Mesendoderm (in vitro differentiated cells): ENCODE results near the gene R3HDM1.
"Not testable (repeated sequence)": the region's sequence is repeated elsewhere in the genome, so short reads cannot be mapped to it uniquely, and the experiment has no call there.

Experiments used
- DNase-seq: peaks from one replicate; pipeline ENCODE4 v3.0.0; 2013
- H2AK5ac ChIP-seq: 2 replicates; pipeline ENCODE4 v1.6.1; 2013; ENCODE audit warnings: low read length, inconsistent platforms
- H2BK120ac ChIP-seq: 2 replicates; pipeline ENCODE4 v1.6.1; 2013; ENCODE audit warnings: low read depth, mild to moderate bottlenecking, low read length, moderate library complexity, mixed read lengths
- H2BK15ac ChIP-seq: replicated peaks from 2 replicates; pipeline ENCODE4 v1.6.1; 2013; ENCODE audit warnings: low read depth, mild to moderate bottlenecking, moderate library complexity
- H2BK5ac ChIP-seq: 2 replicates; pipeline ENCODE4 v1.6.1; 2013; ENCODE audit warnings: low read length, inconsistent platforms
- H3K18ac ChIP-seq: 2 replicates; pipeline ENCODE4 v1.6.1; 2013; ENCODE audit warnings: mild to moderate bottlenecking, low read length, mixed read lengths
- H3K23ac ChIP-seq: one replicate; pipeline ENCODE4 v1.6.1; 2013; ENCODE audit warnings: low read length
- H3K27ac ChIP-seq: 2 replicates; pipeline ENCODE4 v1.5.1; 2013; ENCODE audit warnings: low read depth, mild to moderate bottlenecking, inconsistent platforms, low read length, moderate library complexity
- H3K27me3 ChIP-seq: 2 replicates; pipeline ENCODE4 v1.6.1; 2013; ENCODE audit warnings: low read length, control low read depth, mild to moderate bottlenecking, inconsistent platforms; ENCODE audit not compliant: insufficient read depth, poor library complexity
- H3K36me3 ChIP-seq: 2 replicates; pipeline ENCODE4 v1.6.1; 2013; ENCODE audit warnings: low read length, inconsistent platforms; ENCODE audit not compliant: control insufficient read depth, insufficient read depth
- H3K4ac ChIP-seq: one replicate; pipeline ENCODE4 v1.6.1; 2013; ENCODE audit warnings: low read depth, mild to moderate bottlenecking, low read length, moderate library complexity
- H3K4me1 ChIP-seq: 2 replicates; pipeline ENCODE4 v1.6.1; 2013; ENCODE audit warnings: low read depth, low read length, inconsistent platforms; ENCODE audit not compliant: control insufficient read depth
- H3K4me2 ChIP-seq: 2 replicates; pipeline ENCODE4 v1.6.1; 2013; ENCODE audit warnings: low read length
- H3K4me3 ChIP-seq: 2 replicates; pipeline ENCODE4 v1.5.1; 2013; ENCODE audit warnings: mild to moderate bottlenecking, low read length
- H3K56ac ChIP-seq: one replicate; pipeline ENCODE4 v1.6.1; 2013; ENCODE audit warnings: low read length
- H3K79me1 ChIP-seq: 2 replicates; pipeline ENCODE4 v1.6.1; 2013; ENCODE audit warnings: low read length, inconsistent platforms
- H3K79me2 ChIP-seq: 2 replicates; pipeline ENCODE4 v1.6.1; 2013; ENCODE audit warnings: mild to moderate bottlenecking, low read length; ENCODE audit not compliant: control insufficient read depth, insufficient read depth
- H3K9ac ChIP-seq: 2 replicates; pipeline ENCODE4 v1.6.1; 2013; ENCODE audit warnings: low read length, inconsistent platforms
- H4K5ac ChIP-seq: one replicate; pipeline ENCODE4 v1.6.1; 2013; ENCODE audit warnings: low read length
- H4K8ac ChIP-seq: one replicate; pipeline ENCODE4 v1.6.1; 2013; ENCODE audit warnings: low read depth, mild to moderate bottlenecking, control low read depth, low read length, moderate library complexity
- WGBS: extraction: QIAGEN DNeasy Blood & Tissue Kit; methylation state at CpG from one replicate; pipeline ENCODE4 v1.1.7; 2013; ENCODE audit warnings: low lambda C conversion rate, missing lambda C conversion rate; ENCODE audit not compliant: insufficient coverage; ENCODE audit errors: extremely low coverage; 5-methylcytosine and 5-hydroxymethylcytosine counted together

The R3HDM1 gene

GRCh38 chr2:135615404-135615803 is 84.1 kb downstream of the R3HDM1 start:
- no peak overlapping the region for H2BK15ac ChIP-seq

GRCh38 chr2:135617501-135618015 is 86.3 kb downstream of the R3HDM1 start:
- Histone ChIP-seq H3K36me3 (no peaks in the 10 kb centered on the region), H3K18ac (no peak overlapping the region), H3K27me3 (no peaks in the 10 kb centered on the region), H3K4me1 (no peaks in the 10 kb centered on the region), H2BK15ac (no peak overlapping the region), H3K23ac (no peak overlapping the region), H4K5ac (no peak overlapping the region), H3K79me2 (no peaks in the 10 kb centered on the region), H3K56ac (no peak overlapping the region), H3K27ac (no peak overlapping the region), H3K79me1 (no peaks in the 10 kb centered on the region), H4K8ac (no peak overlapping the region), H3K4ac (no peak overlapping the region), H2AK5ac (no peak overlapping the region), H3K9ac (no peak overlapping the region), H3K4me3 (no peak overlapping the region), H3K4me2 (no peak overlapping the region), H2BK120ac (no peak overlapping the region), H2BK5ac (no peak overlapping the region)
- DNase-seq: no peak

More at GRCh38 chr2:135615404-135615803, 84.1 kb downstream of the R3HDM1 start:
- Histone ChIP-seq H3K4me2 (no peak overlapping the region), H3K27ac (no peak overlapping the region), H3K4ac (no peak overlapping the region), H4K5ac (no peak overlapping the region), H2BK120ac (no peak overlapping the region), H3K79me1 (no peaks in the 10 kb centered on the region), H3K36me3 (no peaks in the 10 kb centered on the region), H3K4me1 (no peaks in the 10 kb centered on the region), H3K79me2 (no peaks in the 10 kb centered on the region), H4K8ac (no peak overlapping the region), H3K9ac (no peak overlapping the region), H3K23ac (no peak overlapping the region), H3K18ac (no peak overlapping the region), H2AK5ac (no peak overlapping the region), H3K4me3 (no peak overlapping the region), H3K56ac (no peak overlapping the region), H3K27me3 (no peaks in the 10 kb centered on the region), H2BK5ac (no peak overlapping the region)
- DNase-seq: no peak
- no CpG with 5 or more reads among the region's 3 CpGs for WGBS

- no peak overlapping the region for H3K23ac ChIP-seq
- no peak for DNase-seq
- no peaks in the 10 kb centered on the region for H3K27me3 ChIP-seq
- H2AK5ac ChIP-seq: no peak overlapping the region
- no peak overlapping the region for H3K27ac ChIP-seq
- no CpG with 5 or more reads among the region's 1 CpG for WGBS
- no peak overlapping the region for H3K56ac ChIP-seq
- no peak overlapping the region for H3K9ac ChIP-seq
- H3K18ac ChIP-seq: no peak overlapping the region
- no peak overlapping the region for H3K4me2 ChIP-seq
- no peak overlapping the region for H2BK5ac ChIP-seq
- no peak overlapping the region for H3K4me3 ChIP-seq
- H2BK15ac ChIP-seq: no peak overlapping the region
- no peaks in the 10 kb centered on the region for H3K36me3 ChIP-seq
- H3K4ac ChIP-seq: no peak overlapping the region
- H2BK120ac ChIP-seq: no peak overlapping the region
- H3K4me1 ChIP-seq: no peaks in the 10 kb centered on the region
- no peak overlapping the region for H4K8ac ChIP-seq
- no peaks in the 10 kb centered on the region for H3K79me2 ChIP-seq
- H3K79me1 ChIP-seq: no peaks in the 10 kb centered on the region
- no peak overlapping the region for H4K5ac ChIP-seq
These were observed 88.9 kb downstream of the R3HDM1 start for GRCh38 chr2:135620198-135620597.

GRCh38 chr2:135629520-135629919 is 98.2 kb downstream of the R3HDM1 start:
- no peak for DNase-seq
- Histone ChIP-seq H3K4me3 (no peak overlapping the region), H4K5ac (no peak overlapping the region), H3K9ac (no peak overlapping the region), H2BK5ac (no peak overlapping the region), H2BK120ac (no peak overlapping the region), H3K23ac (no peak overlapping the region), H3K18ac (no peak overlapping the region), H2BK15ac (no peak overlapping the region), H3K4ac (no peak overlapping the region), H3K36me3 (no peaks in the 10 kb centered on the region), H3K4me1 (no peaks in the 10 kb centered on the region), H3K56ac (no peak overlapping the region), H4K8ac (no peak overlapping the region), H3K4me2 (no peak overlapping the region), H3K79me2 (no peaks in the 10 kb centered on the region), H3K27ac (no peak overlapping the region), H3K79me1 (no peaks in the 10 kb centered on the region), H3K27me3 (no peaks in the 10 kb centered on the region), H2AK5ac (no peak overlapping the region)

- H3K4me2 ChIP-seq, H4K8ac ChIP-seq, H4K5ac ChIP-seq, H2BK15ac ChIP-seq, H2BK5ac ChIP-seq, H3K27me3 ChIP-seq, H3K4me1 ChIP-seq, H3K79me2 ChIP-seq, H3K9ac ChIP-seq, H3K18ac ChIP-seq, H3K56ac ChIP-seq, H2AK5ac ChIP-seq, H3K27ac ChIP-seq, DNase-seq, H3K4ac ChIP-seq, H3K4me3 ChIP-seq, H3K79me1 ChIP-seq, H3K36me3 ChIP-seq, H3K23ac ChIP-seq, H2BK120ac ChIP-seq: not testable (repeated sequence)
- no CpG with 5 or more reads among the region's 8 CpGs for WGBS
These were observed 98.8 kb downstream of the R3HDM1 start for GRCh38 chr2:135630034-135630433.

- Histone ChIP-seq H3K79me2 (no peaks in the 10 kb centered on the region), H3K4me1 (no peaks in the 10 kb centered on the region), H3K27me3 (no peaks in the 10 kb centered on the region), H3K36me3 (no peaks in the 10 kb centered on the region), H3K18ac (no peak overlapping the region), H4K8ac (no peak overlapping the region), H2AK5ac (no peak overlapping the region), H2BK15ac (no peak overlapping the region), H4K5ac (no peak overlapping the region), H2BK5ac (no peak overlapping the region), H3K56ac (no peak overlapping the region), H3K27ac (no peak overlapping the region), H3K23ac (no peak overlapping the region), H3K9ac (no peak overlapping the region), H3K79me1 (no peaks in the 10 kb centered on the region), H3K4me3 (no peak overlapping the region), H3K4ac (no peak overlapping the region), H3K4me2 (no peak overlapping the region), H2BK120ac (no peak overlapping the region)
- no peak for DNase-seq
- no CpG with 5 or more reads among the region's 1 CpG for WGBS
These were observed 99.2 kb downstream of the R3HDM1 start for GRCh38 chr2:135630488-135630887.
